ENCODE measurements around the gene TPPP3. TPM values are rescaled to one million over a fixed set of nuclear protein-coding genes. Genes with fewer than 3 reads are reported as not detected.

TPPP3 gene
- total RNA-seq, 2 donors from 2014 or later = not detected

DNA sequence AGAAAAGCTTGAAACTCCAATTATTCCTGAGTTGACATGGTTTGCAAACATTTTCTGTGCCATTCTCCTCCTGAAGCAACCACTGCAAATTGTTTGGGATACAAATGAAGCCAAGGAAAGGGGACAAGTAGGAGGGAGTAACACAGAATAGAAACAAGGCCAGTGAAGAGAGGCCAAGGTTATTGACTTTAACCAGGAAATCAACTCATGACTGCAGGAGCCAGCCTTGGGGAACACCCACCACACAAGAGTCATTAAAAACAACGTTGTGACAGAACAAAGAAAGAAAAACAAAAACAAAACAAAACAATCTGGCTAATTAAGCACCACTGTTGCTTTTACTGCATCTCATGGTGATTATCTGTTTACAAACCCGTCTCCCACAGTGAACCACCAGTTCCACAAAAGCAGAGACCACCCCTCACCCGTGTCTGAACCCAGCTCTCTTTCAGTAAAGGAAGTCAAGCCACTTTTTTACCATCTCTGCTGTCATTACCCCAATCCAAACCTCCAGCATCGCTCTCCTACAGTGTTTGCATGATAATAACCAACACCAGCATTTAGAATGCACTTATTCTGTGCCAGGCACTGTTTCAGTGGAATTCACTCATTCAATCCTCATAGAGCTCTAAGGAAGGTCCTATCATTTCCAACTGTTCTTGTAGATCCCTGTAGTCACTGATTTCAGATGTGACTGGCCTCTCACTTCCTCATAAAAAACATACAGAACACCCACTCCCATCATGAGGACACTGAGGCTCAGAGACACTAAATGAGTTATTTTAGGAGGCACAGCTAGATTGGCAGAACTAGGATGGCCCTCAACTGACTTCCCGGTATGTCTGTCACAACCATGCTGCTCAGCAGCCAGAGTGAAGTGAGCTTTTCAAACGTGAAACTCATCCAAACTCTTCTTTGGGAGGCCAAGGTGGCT lies 20.9 kb upstream of the TPPP3 start:
- ATAC-seq (no peak), DNase-seq (ENCODE audit: low spot score in 2 of 2) (no peak)
- H3K36me3 Mint-ChIP-seq = peaks cover 0 to 5% of the 10 kb centered on the region in 2 donors
- H3K9me3 Mint-ChIP-seq = no peaks in the 10 kb centered on the region
- no peak overlapping the region for H3K27ac Mint-ChIP-seq

DNA sequence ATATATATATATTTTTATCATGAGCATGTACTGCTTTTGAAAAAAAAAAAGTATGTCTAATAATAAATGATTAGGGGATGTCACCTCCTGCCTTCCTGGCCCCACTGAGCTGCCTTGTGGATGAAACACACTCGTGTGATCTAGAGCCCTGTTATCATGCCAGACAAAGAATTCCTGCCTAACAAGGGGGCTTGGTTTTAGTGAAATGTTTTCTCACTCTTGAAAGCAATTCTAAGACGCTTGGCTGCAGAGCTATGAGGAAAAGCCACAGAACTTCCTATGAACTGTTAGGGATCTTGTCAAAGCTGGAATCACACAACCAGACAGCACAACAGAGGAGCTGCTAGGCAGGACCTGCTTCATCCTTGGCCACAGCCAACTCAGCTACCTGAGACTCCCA lies 19.0 kb upstream of the TPPP3 start:
- Mint-ChIP-seq H3K9me3 (no peaks in the 10 kb centered on the region), H3K36me3 (peaks cover 0 to 5% of the 10 kb centered on the region in 2 donors), H3K27ac (no peak overlapping the region)
- DNase-seq (ENCODE audit: low spot score in 2 of 2) = no peak
- ATAC-seq = no peak

DNA sequence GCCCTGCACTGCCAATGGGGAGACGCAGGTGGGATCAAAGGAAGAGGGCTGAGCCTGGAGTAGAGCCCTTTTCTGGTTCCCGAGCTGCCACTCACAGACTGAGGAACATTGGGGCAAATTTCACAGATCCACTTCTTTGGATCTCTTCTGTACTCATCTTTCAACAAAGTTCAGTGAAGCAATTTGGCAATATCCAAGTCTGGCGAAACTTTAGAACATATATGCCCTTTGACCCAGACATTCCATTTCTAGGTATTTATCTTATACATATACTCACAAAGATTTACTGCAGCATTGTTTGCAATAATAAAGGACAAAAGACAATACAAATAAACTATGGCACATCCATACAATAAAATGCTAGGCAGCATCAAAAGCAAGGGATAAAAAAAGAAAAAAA lies 18.0 kb upstream of the TPPP3 start:
- peak overlapping the region in 1 of 2 donors; percentile 26 for H3K27ac Mint-ChIP-seq
- DNase-seq (ENCODE audit: low spot score in 2 of 2) (no peak), ATAC-seq (no peak)
- no peaks in the 10 kb centered on the region for H3K9me3 Mint-ChIP-seq
- no peaks in the 10 kb centered on the region for H3K36me3 Mint-ChIP-seq

DNA sequence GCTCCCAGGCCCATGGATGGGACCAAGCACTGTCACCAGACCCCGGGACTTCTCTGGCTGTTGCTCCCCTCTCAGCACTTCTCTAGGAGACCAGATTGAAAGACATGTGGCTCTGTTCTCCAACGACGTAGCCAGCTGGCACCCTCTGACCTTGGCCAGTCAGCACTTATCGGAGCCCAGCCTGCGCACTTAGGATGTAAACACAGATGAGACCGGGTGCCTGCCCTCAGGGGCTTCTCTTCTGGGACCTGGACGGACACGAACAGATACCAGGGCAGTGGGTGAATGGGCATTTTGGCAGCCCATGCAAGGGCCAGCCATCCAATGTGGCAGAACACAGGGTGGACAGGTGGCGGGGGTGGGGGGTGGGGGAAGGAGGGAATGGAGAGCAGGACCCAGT lies 16.3 kb upstream of the TPPP3 start:
- ATAC-seq (no peak), DNase-seq (ENCODE audit: low spot score in 2 of 2) (no peak)
- no peaks in the 10 kb centered on the region for H3K9me3 Mint-ChIP-seq
- no peaks in the 10 kb centered on the region for H3K36me3 Mint-ChIP-seq
- peak overlapping the region in 1 of 2 donors; percentile 18 for H3K27ac Mint-ChIP-seq

DNA sequence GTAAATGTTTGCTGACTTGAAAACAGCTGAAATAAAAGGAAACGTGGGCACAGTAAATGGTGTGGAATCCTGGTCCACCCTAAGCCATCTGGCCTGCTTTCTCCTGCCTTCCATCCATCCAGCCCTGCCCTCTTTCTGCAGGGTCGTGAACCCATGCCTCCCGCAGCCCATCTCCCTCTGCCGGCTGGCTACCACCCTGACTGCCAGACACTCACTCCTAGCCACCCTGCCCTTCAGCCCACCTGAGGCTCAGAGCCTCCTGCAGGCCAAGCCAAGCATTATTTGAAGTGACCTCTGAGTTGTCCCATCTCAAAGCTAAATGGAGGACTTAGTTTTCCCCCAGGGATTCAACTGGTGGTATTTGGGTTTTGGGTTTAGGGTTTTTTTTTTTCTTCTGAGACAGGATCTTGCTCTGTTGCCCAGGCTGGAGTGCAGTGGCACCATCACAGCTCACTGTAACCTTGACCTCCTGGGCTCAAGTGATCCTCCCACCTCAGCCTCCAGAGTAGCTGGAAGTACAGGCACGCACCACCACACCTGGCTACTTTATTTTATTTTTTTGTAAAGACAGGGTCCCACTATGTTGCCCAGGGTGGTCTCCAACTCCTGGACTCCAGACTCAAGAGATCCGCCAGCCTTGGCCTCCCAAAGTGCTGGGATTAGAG lies 14.6 kb upstream of the TPPP3 start:
- peak overlapping the region in 1 of 2 donors; percentile 10 for H3K27ac Mint-ChIP-seq
- DNase-seq (ENCODE audit: low spot score in 2 of 2) (no peak), ATAC-seq (no peak)
- H3K9me3 Mint-ChIP-seq = no peaks in the 10 kb centered on the region
- H3K36me3 Mint-ChIP-seq = no peaks in the 10 kb centered on the region

DNA sequence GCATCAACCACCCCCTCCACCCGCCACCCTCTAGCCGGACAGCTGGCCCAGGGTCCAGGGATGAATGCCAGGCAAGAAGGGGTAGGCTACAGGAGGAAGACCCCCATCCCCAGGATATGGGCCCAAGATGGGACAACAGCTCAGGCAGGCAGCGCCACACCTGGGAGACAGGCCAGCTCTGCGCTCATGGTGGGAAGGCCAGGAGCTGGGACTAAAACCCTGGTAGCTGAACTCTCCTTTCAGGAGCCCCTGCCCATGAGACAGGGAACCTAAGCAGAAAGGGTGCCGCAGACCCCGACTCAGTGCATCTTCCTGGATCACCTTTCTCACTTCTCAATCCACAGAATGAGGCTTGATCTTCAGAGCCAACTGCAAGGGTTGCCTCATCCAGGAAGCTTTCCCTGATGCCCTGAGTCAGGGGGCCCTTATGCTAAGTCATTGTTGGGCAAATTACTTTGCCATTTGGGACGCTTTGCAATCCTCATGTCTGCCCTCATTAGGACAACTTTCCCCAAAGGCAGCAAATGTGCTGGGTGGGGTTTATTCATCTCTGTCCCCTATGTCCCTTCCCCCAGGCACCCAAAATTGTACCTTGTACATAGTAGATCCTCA lies 14.0 kb upstream of the TPPP3 start:
- Mint-ChIP-seq H3K27ac (no peak overlapping the region), H3K9me3 (no peaks in the 10 kb centered on the region), H3K36me3 (no peaks in the 10 kb centered on the region)
- DNase-seq (ENCODE audit: low spot score in 2 of 2) (no peak), ATAC-seq (no peak)

DNA sequence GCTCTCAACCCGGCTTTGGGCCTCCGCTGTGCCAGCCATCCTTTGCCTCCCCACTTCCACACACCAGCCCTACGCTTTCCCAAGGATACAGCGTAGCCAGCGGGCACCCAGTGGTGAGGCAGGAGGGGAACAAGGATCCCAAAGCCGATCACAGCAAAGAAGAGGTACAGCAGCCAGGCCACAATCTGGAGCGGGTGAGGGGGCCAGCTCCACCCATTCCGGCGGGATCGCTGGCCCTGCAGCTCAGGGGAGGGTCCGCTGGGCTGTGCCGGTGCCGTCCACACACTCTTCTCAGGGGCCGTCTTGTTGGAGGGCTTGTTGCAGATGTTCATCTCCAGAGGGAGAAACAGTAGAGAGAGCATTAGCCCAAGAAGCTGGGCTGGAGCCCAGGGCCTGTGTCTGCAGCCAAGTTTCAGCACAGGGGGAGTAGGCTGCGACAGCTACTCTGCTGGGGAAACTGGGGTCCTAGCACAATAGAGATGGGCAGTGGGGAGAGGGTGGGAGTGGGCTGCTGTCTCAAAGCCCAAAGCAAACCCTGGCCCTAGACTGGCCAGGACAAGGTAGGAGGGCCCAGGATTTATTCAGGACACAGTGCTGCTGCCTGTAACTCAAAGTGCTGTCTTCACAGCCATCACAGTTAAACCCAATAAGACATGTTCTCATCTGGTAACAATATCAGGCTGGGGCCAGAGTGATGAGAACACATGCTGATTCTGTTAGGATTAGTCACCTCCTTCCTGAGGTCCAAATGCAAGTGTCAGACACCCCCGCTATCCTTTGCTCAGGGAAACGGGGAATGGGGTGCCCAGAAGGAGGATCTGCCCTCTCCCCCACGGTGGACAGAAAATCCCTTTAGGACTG lies 13.0 kb upstream of the TPPP3 start:
- ATAC-seq (no peak), DNase-seq (ENCODE audit: low spot score in 2 of 2) (no peak)
- Mint-ChIP-seq H3K9me3 (no peaks in the 10 kb centered on the region), H3K36me3 (no peaks in the 10 kb centered on the region), H3K27ac (no peak overlapping the region)

DNA sequence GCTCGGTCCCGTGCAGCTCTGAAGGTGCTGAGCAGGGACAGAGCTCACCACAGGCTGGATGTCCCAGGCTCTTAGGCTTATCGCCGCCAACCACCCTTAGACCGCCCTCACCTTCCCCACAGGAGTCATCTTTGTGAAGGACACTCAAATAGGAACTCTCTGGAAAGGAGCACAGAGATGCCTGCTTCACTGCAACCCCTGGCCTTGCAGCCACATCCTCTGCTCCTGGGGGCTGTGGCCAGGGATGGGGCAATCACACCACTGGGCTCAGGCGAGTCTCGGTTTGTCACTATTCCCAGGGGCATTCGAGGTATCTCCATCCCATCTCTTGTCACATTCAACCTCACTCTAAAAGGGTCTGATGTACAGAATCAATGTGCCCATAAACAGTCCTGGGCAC lies 12.0 kb upstream of the TPPP3 start:
- H3K9me3 Mint-ChIP-seq = no peaks in the 10 kb centered on the region
- H3K27ac Mint-ChIP-seq = no peak overlapping the region
- ATAC-seq = no peak
- H3K36me3 Mint-ChIP-seq = no peaks in the 10 kb centered on the region
- no peak for DNase-seq (ENCODE audit: low spot score in 2 of 2)

DNA sequence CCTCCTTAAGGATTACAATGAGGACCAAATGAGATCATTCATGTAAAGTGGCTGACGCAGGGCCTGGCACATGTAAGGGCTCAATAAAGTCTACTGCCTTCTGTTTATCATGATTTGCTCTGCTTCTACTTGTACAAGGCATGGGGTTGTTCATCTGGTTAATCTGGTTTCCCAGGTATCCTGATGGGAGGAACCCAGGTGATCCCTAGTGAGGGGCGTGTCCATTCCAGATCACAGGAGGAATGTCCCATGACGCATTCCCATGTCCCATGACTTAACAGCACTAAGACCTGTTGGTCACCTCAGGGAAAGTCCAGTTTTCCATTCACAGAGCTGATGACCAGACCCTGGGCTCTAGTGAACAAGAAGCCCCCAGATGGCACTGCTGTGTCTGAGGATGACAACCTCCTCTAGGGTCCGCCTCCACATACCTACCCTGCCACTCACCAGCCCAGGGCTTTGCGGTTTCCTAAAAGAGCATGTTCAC lies 11.5 kb upstream of the TPPP3 start:
- Mint-ChIP-seq H3K36me3 (no peaks in the 10 kb centered on the region), H3K27ac (no peak overlapping the region), H3K9me3 (no peaks in the 10 kb centered on the region)
- DNase-seq (ENCODE audit: low spot score in 2 of 2) = no peak
- ATAC-seq = no peak

DNA sequence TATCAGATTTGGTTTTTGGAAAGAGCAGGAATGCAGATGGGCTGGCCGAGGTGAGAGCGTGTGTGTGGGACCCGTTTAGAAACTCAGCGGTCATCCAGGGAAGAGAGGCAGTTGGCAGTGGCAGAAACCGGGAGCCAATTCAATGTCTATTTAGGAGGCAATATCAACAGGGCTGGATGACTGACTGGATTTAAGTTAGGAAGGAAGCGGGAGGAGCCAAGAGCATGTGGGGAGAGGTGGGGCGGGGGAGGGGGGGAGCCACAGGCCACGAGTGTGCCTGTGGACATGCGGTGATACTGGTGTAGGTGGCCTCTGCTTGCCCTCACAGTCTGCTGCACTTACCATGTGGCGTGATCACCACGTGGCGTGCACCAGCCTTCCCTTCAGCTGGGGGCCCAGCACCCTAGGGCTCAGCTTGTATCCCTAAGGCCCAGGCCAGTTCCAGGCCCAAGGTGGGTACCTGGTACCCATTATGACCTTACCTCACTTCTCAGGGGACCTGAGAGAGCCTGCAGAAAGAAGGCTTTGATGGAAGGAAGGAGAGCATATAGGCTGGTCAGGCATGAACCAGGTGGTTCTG lies 10.8 kb upstream of the TPPP3 start:
- Mint-ChIP-seq H3K9me3 (no peaks in the 10 kb centered on the region), H3K27ac (no peak overlapping the region), H3K36me3 (no peaks in the 10 kb centered on the region)
- ATAC-seq = no peak
- DNase-seq (ENCODE audit: low spot score in 2 of 2) = no peak

DNA sequence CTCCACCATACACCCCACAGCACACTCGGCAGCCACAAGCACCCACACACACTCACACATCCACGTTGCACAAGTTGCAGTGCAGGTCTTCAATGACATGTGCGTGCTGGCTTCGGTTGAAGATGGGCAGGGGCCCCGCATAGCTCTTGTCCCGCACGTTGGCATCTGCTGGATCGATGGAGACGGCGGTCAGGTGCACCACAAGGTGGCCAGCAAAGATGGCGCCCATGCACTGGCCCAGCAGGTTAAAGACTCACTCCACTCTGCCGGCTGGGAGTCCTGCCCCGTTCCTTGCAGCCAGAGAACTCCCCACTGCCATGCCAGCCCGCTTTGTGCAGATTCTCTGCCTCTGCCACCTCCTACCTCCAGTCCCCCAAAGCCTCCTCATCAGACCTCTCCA lies 7.6 kb upstream of the TPPP3 start:
- H3K36me3 Mint-ChIP-seq = no peaks in the 10 kb centered on the region
- H3K27ac Mint-ChIP-seq = peak overlapping the region in 1 of 2 donors; percentile 50
- DNase-seq (ENCODE audit: low spot score in 2 of 2) (no peak), ATAC-seq (no peak)
- no peaks in the 10 kb centered on the region for H3K9me3 Mint-ChIP-seq

DNA sequence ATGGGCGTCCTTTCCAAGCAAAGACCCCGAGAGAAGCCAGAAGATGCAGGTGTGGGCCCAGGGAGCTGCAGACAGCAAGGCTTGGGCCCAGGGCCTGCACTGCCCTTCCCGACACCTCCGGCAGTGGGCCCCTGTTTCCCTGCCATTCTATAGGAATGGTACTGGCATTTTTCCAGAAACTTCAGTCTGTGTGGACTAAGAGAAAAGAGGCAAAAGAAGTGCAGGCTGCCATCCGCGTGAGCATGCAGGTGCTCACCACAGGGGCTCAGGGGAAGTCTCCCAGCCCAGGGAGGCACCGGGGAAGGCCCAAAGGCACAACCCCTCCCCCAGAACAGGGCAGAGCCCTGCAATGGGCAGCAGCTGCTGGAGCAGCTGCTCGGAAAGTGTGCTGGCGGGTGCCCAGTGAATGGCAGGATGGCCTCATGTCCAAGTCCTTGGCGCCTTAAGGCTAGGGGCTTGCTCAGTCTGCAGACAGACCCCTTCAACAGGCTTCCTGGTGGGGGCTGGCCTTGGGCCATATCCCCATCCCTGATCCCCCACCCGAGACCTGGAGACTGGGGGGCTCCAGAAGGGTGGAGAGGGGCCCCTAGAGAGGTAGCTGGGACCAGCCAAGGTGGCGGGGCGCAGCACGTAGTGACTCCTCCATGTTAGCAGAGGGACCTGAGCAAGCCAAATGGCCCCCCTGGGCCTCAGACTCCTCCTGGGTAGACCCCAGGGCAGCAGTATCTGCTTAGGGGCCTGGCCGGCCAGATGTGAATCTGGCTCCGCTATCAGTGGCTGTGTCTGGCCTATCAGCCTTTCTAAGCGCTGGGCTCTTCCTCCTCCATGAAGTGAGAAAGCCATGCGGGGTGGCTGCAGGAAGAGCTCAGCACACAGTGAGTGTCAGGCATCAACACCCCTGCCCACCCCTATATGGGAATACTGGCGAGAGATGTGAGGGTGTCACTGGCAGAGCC lies 6.7 kb upstream of the TPPP3 start:
- ATAC-seq = no peak
- H3K9me3 Mint-ChIP-seq = no peaks in the 10 kb centered on the region
- H3K36me3 Mint-ChIP-seq = no peaks in the 10 kb centered on the region
- DNase-seq (ENCODE audit: low spot score in 2 of 2) = no peak
- H3K27ac Mint-ChIP-seq = no peak overlapping the region

DNA sequence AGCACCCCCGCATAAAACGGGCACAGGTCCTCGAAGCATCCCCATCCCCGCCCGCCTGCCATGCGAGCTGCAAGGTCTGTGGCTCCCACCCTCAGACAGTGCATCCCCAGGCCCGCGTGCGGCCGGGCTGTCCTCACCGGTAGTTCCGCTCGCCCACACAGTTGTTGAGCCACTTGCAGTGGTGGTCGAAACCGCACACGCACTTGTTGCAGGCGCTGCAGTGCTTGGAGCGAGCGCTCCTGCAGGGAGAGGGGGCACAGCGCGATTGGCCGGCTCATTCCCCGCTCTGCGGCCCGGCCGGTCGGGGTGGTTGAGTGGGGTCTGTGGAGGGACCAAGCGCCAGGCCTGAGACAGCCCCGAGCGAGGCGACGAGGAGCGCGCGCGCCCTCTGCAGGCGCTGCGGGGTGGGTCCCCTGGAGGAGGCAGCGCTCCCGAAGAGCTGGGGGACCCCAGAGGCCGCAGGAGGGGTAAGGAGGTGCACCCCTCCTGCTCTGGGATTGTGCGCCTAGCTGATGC lies 6.0 kb upstream of the TPPP3 start:
- Mint-ChIP-seq H3K36me3 (no peaks in the 10 kb centered on the region), H3K27ac (no peak overlapping the region), H3K9me3 (no peaks in the 10 kb centered on the region)
- DNase-seq (ENCODE audit: low spot score in 2 of 2) (peak in 1 of 2 donors; percentile 80), ATAC-seq (peak; percentile 84 to 93)

DNA sequence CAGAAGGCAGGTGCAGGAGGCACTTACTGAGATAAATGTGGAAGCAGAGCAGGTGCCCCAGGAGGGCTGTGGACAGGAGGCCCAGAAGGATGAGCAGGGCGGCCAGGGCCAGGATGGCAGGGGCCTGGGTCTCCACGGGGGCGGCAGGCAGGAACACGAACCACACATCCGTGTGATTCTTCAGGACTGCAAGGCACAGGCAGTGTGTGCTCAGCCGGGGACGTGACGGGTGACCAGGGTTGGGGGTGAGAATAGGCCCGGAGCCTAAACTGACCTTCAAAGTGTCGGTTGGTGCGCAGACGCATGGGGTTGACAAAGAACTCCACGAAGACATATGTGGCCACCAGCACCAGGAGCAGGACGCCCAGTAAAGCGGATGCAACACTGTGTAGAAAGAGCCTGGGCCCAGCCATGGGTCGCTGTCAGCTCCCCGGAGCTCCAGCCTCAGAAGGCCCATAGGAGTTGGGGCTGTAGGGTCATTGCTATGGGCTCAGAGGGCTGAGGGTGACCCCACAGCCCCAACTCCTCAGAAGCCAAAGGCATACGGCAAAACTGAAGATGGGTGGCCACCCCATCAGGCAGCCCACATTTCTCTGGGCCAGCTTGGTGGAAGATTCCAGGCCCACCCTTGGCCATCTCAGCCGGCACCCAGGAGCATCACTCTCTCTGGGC lies 5.4 kb upstream of the TPPP3 start:
- DNase-seq (ENCODE audit: low spot score in 2 of 2) = no peak
- ATAC-seq = no peak
- Mint-ChIP-seq H3K27ac (no peak overlapping the region), H3K9me3 (no peaks in the 10 kb centered on the region), H3K36me3 (no peaks in the 10 kb centered on the region)

All from activated naive CD4-positive, alpha-beta T cell treated with anti-CD3 and anti-CD28 coated beads, Interleukin-2, amount 50 U/mL, for 72 hours (primary cell).